Keratinocyte (primary cell): ENCODE measurements around the gene MX2. TPM values are rescaled to one million over a fixed set of nuclear protein-coding genes. Genes with fewer than 3 reads are reported as not detected.

Experiments used
- DNase-seq: peaks from one replicate; pipeline ENCODE4 v3.0.0-alpha.2; 2011; ENCODE audit warnings: low read depth, missing footprints, low spot score
- FAIRE-seq: peaks from 2 replicates; lab custom pipeline; 2011; peaks lifted over from hg19 to GRCh38; lab: Jason Lieb, UNC
- H2AFZ ChIP-seq: 2 replicates; pipeline ENCODE4 v1.6.0; 2012; ENCODE audit warnings: low read length, control low read depth, inconsistent platforms; ENCODE audit not compliant: control insufficient read depth
- H3K27ac ChIP-seq: 2 replicates; pipeline ENCODE4 v1.5.1; 2011; ENCODE audit warnings: low read length; ENCODE audit not compliant: control insufficient read depth, insufficient read depth
- H3K27me3 ChIP-seq: 3 replicates; pipeline ENCODE4 v1.6.0; 2011; ENCODE audit warnings: low read length; ENCODE audit not compliant: control insufficient read depth, insufficient read depth; ENCODE audit errors: extremely low read depth
- H3K36me3 ChIP-seq, 2 experiments: 2 replicates in 1 of 2; 3 replicates in 1 of 2; pipeline ENCODE4 v1.5.1; 2011; ENCODE audit warnings: low read length in 2 of 2, mild to moderate bottlenecking in 1 of 2; ENCODE audit not compliant: control insufficient read depth in 2 of 2, insufficient read depth in 2 of 2; ENCODE audit errors: extremely low read depth in 1 of 2
- H3K4me1 ChIP-seq: 3 replicates; pipeline ENCODE4 v1.5.1; 2011; ENCODE audit warnings: low read length; ENCODE audit not compliant: control insufficient read depth, insufficient read depth; ENCODE audit errors: extremely low read depth
- H3K4me2 ChIP-seq: 3 replicates; pipeline ENCODE4 v1.6.0; 2011; ENCODE audit warnings: low read depth, low read length; ENCODE audit not compliant: control insufficient read depth, insufficient read depth; ENCODE audit errors: extremely low read depth
- H3K4me3 ChIP-seq, 3 experiments: fragments of 200-600 bp in 1 of 3; sonication (generic) in 1 of 3; 2 replicates in 2 of 3; 3 replicates in 1 of 3; pipeline ENCODE4 v1.5.1; 2011 to 2016; ENCODE audit warnings: low read length in 3 of 3, mild to moderate bottlenecking in 3 of 3, control low read depth in 2 of 3, inconsistent platforms in 1 of 3, low read depth in 1 of 3, mixed read lengths in 1 of 3, mixed run types in 1 of 3, moderate library complexity in 1 of 3; ENCODE audit not compliant: control insufficient read depth in 2 of 3, insufficient read depth in 2 of 3; ENCODE audit errors: extremely low read depth in 1 of 3
- H3K79me2 ChIP-seq: 2 replicates; pipeline ENCODE4 v1.6.0; 2012; ENCODE audit warnings: low read length; ENCODE audit not compliant: control insufficient read depth, insufficient read depth
- H3K9ac ChIP-seq: 3 replicates; pipeline ENCODE4 v1.6.0; 2011; ENCODE audit warnings: low read length; ENCODE audit not compliant: control insufficient read depth, insufficient read depth; ENCODE audit errors: extremely low read depth
- H3K9me1 ChIP-seq: 3 replicates; pipeline ENCODE4 v1.6.0; 2011; ENCODE audit warnings: low read length; ENCODE audit not compliant: control insufficient read depth, insufficient read depth; ENCODE audit errors: extremely low read depth
- H3K9me3 ChIP-seq: 2 replicates; pipeline ENCODE4 v1.5.1; 2012; ENCODE audit warnings: low read depth, low read length; ENCODE audit not compliant: control insufficient read depth
- H4K20me1 ChIP-seq: 3 replicates; pipeline ENCODE4 v1.6.0; 2011; ENCODE audit warnings: low read length; ENCODE audit not compliant: control insufficient read depth, insufficient read depth; ENCODE audit errors: extremely low read depth
- EZH2 ChIP-seq: IDR thresholded peaks from one replicate; pipeline ENCODE4 v1.6.1; 2012; ENCODE audit warnings: inconsistent platforms, mild to moderate bottlenecking, low read length, moderate library complexity
- dilution Hi-C: fragments of 300-500 bp; cut with MboI; formaldehyde crosslinking; loops from one replicate; pipeline ENCODE4 v1.7.0; 2020; ENCODE audit warnings: low sequenced_read_pairs; ENCODE audit not compliant: extremely low pct_ligation_motif_present
- polyA plus RNA-seq, 5 experiments: library from polyadenylated mRNA; depleted of rRNA in 3 of 5; stranded (reverse) in 3 of 5; stranded (forward) in 1 of 5; unstranded in 1 of 5; fragments of >200 nt; gene quantifications; 1 replicate in 1 of 5; 2 replicates in 3 of 5; 3 replicates in 1 of 5; pipeline versions ENCODE4 v1.2.1 to v1.2.3, GENCODE V29; 2011 to 2012; ENCODE audit warnings: missing spikeins in 2 of 5, low read depth in 1 of 5, low replicate concordance in 1 of 5
- TF ChIP-seq, protein P1 (sequence below), 3 experiments: IDR thresholded peaks in 1 of 3; conservative IDR thresholded peaks in 1 of 3; optimal IDR thresholded peaks in 1 of 3; 2 replicates in 2 of 3; 3 replicates in 1 of 3; pipeline versions ENCODE3 to v1.5.1; 2011; ENCODE audit warnings: low read length in 3 of 3, mild to moderate bottlenecking in 3 of 3, moderate library complexity in 2 of 3, control low read depth in 1 of 3, inconsistent platforms in 1 of 3; ENCODE audit not compliant: insufficient read depth in 2 of 3; ENCODE audit errors: extremely low read depth in 1 of 3

Gene MX2
- polyA plus RNA-seq, 1 donor (not counting 4 experiments of a cell fraction or from before 2014, with no cell fraction given): 7.1 TPM

DNA sequence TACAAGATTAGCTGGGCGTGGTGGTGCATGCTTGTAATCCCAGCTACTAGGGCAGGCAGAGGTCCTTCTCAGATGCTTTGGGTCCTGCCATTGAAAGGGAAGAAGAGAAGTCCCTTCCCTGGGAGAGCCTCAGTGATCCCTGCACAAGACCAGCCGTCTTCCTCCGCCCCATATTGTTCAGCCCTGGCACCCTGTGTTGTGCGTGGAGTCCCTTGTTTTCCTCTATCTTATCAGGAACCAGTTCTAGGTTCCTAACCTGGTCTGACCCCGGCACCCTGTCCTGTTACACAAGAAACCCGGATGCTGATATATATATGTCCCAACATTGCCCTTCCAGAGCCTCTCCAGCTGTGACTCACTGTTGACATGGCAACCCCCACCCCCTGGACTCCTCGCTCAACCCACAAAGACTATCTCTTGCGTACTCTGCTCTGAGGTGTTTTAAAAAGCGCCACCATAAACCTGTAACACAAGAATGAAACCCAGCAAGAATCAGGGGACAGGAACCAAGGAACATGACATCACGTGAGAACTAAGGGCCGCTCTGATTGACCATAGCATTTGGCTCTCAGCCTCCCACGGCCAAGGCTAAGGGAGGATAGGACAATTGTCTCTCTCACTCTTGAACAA, 4.8 kb downstream of the MX2 start:
- TF ChIP-seq, protein P1, sequence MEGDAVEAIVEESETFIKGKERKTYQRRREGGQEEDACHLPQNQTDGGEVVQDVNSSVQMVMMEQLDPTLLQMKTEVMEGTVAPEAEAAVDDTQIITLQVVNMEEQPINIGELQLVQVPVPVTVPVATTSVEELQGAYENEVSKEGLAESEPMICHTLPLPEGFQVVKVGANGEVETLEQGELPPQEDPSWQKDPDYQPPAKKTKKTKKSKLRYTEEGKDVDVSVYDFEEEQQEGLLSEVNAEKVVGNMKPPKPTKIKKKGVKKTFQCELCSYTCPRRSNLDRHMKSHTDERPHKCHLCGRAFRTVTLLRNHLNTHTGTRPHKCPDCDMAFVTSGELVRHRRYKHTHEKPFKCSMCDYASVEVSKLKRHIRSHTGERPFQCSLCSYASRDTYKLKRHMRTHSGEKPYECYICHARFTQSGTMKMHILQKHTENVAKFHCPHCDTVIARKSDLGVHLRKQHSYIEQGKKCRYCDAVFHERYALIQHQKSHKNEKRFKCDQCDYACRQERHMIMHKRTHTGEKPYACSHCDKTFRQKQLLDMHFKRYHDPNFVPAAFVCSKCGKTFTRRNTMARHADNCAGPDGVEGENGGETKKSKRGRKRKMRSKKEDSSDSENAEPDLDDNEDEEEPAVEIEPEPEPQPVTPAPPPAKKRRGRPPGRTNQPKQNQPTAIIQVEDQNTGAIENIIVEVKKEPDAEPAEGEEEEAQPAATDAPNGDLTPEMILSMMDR (optimal IDR thresholded peaks at IDR 0.05 in 1 of 3, IDR thresholded peaks at IDR 0.05 in 1 of 3, conservative IDR thresholded peaks at IDR 0.05 in 1 of 3; ENCODE audit: extremely low read depth in 1 of 3, insufficient read depth in 2 of 3, low read length in 3 of 3): no peak
- TF ChIP-seq EZH2: no peak
- dilution Hi-C loops: no loop called here
- H3K36me3 ChIP-seq: no peaks in the 10 kb centered on the region
- H2AFZ ChIP-seq: no peak overlapping the region
- no peak overlapping the region for H3K4me2 ChIP-seq
- H3K9ac ChIP-seq: no peak overlapping the region
- H3K9me1 ChIP-seq: no peaks in the 10 kb centered on the region
- H3K9me3 ChIP-seq: no peaks in the 10 kb centered on the region
- DNase-seq (no peak), FAIRE-seq (no peak)
- H3K27ac ChIP-seq: no peak overlapping the region
- H3K27me3 ChIP-seq: peaks cover 27% of the 10 kb centered on the region
- no peak overlapping the region for H3K4me3 ChIP-seq
- H3K79me2 ChIP-seq: no peaks in the 10 kb centered on the region
- no peaks in the 10 kb centered on the region for H3K4me1 ChIP-seq
- H4K20me1 ChIP-seq: no peaks in the 10 kb centered on the region

DNA sequence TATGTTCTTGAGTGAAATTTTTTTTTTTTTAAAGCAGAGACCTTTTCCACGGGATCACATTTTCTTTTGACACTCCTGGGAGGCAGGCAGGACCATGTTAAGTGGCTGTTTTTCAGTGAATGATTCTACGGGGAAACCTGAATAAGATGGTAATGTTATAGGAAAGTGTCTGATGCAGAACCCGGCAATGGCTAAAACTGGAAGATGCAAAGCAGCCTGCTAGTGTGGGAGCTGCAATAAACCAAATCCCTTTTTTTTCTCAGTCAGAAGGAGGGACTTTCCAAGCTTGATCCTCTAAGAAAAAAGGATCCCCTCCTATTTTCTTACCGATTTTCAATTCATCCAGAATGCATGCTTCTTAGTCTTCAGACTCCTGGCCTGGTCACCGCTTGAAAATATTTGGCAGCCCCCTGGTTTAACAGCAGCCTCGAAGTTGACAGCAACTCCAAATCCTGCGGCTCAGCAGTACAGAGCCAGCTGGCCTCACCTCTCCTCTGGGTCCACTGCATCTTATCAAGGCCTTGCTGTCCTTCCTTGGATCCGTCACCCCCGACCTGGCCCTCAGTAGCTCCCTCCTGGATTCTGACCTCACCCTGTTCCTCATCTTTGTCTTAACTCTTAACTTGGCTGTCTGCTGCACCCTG, 5.6 kb downstream of the MX2 start:
- no peak overlapping the region for H2AFZ ChIP-seq
- H3K36me3 ChIP-seq: no peaks in the 10 kb centered on the region
- no peaks in the 10 kb centered on the region for H4K20me1 ChIP-seq
- no peaks in the 10 kb centered on the region for H3K9me1 ChIP-seq
- H3K4me1 ChIP-seq: no peaks in the 10 kb centered on the region
- FAIRE-seq (no peak), DNase-seq (no peak)
- peaks cover 27% of the 10 kb centered on the region for H3K27me3 ChIP-seq
- no peak overlapping the region for H3K9ac ChIP-seq
- no peak overlapping the region for H3K4me3 ChIP-seq
- H3K79me2 ChIP-seq: no peaks in the 10 kb centered on the region
- dilution Hi-C loops: no loop called here
- H3K9me3 ChIP-seq: no peaks in the 10 kb centered on the region
- H3K4me2 ChIP-seq: no peak overlapping the region
- no peak overlapping the region for H3K27ac ChIP-seq
- TF ChIP-seq EZH2: no peak
- TF ChIP-seq, protein P1 (optimal IDR thresholded peaks at IDR 0.05 in 1 of 3, IDR thresholded peaks at IDR 0.05 in 1 of 3, conservative IDR thresholded peaks at IDR 0.05 in 1 of 3; ENCODE audit: extremely low read depth in 1 of 3, insufficient read depth in 2 of 3, low read length in 3 of 3): no peak
